SHP77 treated with DMSO at 0.1 percent for 48 hours (cell line): ENCODE data around the gene CRYZL1.
A peak's percentile ranks its signal among the peaks of the same experiment; 100 is the strongest.
"Not testable (repeated sequence)": the region's sequence is repeated elsewhere in the genome, so short reads cannot be mapped to it uniquely, and the experiment has no call there.

Experiments
- DNase-seq: peaks from one replicate; lab custom pipeline; 2025; lab: John Stamatoyannopoulos, UW

Gene CRYZL1

DNA sequence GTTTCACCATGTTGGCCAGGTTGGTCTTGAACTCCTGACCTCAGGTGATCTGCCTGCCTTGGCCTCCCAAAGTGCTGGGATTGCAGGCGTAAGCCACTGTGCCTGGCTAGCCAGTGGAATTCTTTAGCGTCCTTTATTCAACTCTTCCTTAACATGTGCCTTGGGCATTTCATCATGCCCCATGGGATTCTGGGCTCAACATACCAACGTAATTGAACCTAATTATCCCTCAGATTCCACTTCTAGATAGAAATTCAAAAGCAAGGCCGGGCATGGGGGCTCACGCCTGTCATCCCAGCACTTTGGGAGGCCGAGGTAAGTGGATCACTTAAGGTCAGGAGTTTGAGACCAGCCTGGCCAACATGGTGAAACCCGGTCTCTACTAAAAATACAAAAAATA, 15.4 kb downstream of the CRYZL1 start:
- not testable (repeated sequence) for DNase-seq

DNA sequence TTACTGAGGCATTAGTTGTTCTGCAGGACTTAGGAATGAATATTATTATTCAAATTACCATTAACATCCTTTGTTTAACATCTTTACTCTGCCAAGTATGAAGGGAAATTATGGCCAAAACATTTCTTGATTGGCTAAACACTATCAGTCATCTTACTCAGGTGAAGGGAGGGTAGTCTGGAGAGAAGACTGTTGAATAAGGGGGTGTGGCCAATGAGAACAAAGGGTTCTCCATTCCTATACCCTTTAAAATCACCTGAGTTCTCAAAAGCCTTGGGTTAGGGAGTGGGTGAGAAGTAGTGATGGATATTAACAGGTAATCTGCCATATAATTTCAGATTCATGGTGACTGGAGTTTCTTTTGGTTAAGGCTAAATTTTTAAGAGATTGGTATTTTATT, 19.3 kb downstream of the CRYZL1 start:
- DNase-seq = no peak

DNA sequence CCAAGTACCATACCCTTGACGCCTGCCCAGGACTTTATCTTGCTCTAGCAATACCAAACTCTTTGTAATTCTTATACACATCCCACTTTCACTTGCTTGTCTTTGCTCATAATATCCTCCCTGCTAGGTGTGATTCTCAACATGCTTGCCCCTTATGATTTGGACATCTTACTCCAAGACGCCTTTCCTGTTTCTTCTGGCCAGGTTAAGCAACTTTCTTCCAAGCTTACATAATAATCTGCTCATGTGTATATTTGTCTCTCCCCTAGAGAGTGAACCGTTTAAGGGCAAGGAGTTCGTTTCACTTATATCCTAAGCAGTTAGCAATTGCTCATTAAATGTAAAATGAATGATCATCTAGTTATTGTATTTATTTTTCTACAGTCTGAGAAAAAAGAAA, 21.8 kb downstream of the CRYZL1 start:
- no peak for DNase-seq

DNA sequence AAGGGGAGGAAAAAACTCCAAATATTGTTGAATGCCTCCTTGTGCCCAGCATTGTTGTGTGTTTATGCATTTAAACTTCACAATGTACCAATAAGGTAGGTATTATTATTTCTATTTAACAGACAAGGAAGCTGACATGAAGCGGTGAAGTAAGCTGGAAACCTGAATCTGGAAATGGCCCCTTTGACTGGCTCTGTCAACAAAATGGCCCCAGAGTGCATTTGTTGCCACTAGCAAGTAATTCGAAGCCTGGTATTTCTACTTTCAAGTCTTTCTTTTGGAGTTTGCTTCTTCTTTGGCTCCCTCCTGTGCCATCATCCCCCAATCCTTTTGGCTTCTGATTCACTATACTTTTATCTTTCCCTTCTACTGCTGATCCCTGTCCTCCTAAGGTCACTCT, 23.1 kb downstream of the CRYZL1 start:
- DNase-seq = no peak

DNA sequence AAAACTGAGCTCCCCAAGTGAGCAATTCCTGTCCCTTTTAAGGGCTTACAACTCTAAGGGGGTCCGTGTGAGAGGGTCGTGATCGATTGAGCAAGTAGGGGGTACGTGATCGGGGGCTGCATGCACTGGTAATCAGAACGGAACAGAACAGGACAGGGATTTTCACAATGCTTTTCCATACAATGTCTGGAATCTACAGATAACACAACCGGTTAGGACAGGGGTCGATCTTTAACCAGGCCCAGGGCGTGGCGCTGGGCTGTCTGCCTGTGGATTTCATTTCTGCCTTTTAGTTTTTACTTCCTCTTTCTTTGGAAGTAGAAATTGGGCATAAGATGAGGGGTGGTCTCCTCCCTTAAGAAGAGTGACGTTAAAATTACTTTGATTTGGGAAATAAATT, 24.0 kb downstream of the CRYZL1 start:
- DNase-seq = not testable (repeated sequence)

DNA sequence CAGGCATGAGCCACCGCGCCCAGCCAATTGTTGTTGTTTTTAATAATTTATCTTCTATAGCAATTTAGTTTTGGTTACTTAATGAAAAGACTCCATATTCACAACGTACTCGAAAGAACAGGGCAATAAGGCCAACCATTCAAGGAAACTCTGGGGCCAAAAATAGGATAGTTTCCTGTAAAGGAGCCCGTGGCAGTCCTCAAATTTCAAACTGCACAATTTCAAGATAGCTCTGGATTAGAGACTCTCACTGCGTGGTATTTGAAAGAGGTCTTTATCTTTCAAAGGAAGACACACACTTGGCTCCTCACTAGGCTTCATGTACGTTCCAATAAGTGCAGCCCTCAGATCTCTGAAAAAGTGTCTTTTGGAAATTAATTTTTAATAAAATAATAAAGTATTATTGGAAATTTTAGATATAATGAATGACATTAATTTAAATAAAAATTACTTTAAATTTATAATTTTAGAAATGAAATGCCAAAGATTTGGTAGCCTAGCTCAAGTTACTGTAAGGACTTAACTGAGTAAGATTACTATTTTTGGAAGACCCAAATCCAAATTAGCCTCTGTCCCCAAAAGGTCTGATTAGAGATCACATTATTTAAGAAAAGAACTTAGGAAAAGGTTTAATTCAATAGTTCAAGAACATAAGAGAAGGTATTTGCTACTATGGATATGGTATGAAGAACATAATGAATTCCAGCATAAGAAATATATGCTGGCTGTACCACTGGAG, 30.4 kb downstream of the CRYZL1 start:
- DNase-seq = no peak

DNA sequence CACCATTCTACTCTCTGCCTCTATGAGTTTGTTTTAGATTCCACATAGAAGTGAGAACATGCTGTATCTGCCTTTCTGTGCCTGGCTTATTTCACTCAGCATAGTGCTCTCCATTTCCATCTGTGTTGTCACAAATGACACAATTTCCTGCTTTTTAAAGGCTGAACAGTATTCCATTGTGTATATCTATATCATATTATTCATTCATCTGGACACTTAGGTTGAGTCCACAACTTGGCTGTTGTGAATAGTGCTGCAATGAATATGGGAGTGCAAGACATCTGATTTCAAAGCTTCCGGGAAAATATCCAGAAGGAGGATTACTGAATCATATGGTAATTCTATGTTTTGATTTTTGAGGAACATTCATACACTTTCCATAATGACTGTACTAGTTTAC, 33.0 kb downstream of the CRYZL1 start:
- no peak for DNase-seq

DNA sequence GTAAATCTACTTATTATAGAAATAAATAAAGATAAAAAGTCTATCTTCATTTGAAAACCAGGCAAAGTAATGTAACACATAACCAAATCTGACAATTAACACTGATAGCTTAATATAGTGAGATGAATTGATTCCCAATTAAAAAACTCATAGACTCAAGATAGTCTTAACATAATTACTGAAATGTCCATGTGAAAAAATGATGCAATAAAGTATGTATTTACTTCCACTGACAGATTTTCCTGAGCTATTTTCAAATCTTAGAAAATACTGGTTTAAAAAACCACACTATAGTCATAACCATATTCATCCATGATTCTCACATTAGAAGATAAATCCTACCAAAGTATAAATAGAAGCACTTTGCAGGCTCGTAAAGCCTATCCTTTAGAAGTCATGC, 43.5 kb downstream of the CRYZL1 start:
- DNase-seq = no peak

DNA sequence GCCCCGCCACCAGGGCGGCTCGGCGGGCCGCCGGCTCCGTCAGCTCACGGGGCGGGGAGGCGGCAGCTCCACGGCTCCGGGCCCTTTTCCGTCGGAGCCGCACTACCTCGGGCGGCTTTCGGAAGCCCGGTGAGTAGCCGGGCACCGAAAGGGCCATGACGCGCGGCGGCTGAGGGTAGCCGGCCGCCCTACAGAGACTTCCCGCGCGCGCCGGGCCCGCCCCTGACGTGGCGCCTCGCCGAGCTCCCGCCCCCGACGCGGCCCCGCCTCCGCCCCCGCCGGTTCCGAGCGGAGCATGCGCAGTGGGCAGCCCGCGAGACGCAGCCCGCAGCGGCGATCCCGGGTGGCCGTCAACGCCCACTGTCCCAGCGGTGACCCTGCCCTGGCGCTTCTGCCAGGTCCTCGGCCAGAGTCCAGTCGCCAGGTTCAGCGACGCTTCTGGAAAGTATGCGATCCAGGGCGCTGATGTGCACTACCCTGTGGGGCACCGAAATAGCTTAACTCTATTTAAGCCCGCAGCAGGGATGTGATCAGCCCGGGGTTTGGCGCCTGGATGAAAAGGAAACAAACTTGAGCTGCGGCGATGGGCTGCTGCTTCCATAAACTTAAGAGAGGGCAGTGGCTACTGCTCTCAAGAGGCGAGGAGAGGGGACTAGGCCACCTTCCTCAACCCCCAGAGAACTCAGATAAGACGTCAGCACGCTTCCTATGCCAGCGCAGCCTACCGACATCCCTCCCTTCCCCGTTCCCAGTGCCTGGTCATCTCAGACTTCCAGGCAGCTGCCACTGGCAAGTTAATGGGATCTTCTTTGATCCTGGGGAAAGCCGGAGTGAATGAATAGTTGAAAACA, 52.8 kb downstream of the CRYZL1 start, which contains the start of gene DONSON:
Gene DONSON, minus strand, starts transcription at position 200 of the 851 bp plus-strand sequence. Its CDS starts 43 bp downstream, at position 157.
- DNase-seq = peak; percentile 53

DNA sequence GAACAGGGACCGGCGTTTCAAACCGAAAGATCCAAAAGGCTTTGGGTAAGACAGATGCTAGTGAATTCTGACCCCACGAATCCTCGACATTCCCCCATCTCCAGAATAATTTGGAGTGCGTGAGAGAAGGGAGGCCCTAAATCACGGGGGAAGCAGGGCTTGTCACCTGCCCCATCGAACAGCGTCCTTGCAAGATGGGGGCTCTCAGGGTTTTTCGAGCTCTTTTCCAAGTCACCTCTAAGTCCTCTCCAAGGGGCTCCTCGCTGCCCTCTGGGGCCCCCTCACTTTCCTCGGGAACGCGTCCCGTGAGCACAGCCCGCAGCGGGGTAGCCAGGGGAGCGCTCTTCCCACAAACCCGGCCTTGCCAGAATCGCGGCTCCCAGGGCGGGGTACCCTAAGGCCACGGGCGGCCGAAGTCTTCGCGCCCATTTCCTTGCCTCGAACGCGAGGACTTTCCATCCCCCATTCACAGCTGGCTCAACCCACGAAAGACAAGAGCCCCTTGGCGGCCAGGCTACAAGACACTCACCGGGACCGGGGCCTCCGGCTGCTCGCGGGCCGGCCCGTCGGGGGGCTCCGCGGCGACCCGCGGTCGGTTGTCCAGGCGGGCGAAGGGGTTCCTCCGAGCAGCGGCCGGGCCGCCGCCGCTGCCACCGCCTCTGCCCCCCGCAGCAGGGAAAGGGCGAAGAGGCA, 53.6 kb downstream of the CRYZL1 start:
- no peak for DNase-seq

DNA sequence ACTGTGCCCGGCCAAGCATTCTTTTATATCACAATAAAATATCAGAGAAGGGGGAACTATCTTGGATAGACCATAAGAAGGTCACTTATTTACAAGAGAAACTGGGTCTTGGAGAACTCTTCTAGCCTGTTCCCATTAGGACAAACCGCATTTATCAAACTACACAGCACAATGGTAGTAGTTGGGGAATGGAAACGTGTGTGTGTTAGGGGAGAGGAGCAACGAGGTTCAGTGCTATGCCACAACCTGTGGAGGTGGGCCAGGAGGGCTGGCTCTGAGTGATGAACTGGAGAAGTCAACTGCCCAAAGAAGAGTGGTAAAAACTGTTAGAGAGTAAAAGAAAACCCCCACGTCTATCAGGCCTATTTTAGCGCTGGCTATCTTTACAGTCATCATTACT, 54.6 kb downstream of the CRYZL1 start:
- no peak for DNase-seq

DNA sequence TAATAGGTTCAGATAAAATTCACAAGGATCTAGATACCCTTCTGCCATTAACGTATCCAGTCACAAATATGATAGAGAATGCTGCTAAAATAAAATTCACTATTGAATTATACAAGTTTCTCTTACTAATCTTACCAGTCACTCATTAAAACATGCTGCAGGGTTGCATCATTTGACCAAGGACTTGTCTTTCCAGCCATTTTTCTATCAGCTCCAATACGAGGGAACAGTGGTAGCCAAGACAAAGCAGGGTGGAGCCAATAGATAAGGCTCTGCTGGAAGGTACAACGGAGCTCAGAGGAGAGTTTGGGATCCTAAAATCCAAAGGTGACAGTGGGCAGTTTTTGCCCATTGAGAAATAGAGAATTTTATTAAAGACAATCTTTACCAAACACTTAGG, 57.1 kb downstream of the CRYZL1 start:
- DNase-seq = no peak

DNA sequence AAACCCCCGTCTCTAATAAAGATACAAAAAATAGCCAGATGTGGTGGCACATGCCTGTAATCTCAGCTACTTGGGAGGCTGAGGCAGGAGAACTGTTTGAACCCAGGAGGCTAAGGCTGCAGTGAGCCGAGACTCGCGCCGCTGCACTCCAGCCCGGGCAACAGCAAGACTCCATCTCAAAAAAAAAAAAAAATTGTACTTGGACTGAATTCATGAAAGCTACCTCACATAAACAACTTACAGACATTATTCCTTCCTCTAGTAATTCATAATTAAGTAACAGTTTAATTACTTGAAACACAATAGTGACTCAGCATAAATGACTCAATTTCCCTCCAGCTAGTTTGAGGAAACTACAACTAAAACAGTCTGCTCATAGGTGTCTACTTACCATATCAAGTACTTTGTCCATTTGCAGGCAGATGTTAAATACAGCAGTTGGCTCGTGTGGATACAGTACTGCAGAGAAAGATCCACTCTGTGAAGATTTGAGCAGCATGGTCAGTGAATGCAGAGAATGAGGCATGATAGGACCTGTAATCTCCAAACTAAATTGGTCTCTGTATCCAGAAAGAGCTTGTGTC, 62.5 kb downstream of the CRYZL1 start:
- DNase-seq = no peak

DNA sequence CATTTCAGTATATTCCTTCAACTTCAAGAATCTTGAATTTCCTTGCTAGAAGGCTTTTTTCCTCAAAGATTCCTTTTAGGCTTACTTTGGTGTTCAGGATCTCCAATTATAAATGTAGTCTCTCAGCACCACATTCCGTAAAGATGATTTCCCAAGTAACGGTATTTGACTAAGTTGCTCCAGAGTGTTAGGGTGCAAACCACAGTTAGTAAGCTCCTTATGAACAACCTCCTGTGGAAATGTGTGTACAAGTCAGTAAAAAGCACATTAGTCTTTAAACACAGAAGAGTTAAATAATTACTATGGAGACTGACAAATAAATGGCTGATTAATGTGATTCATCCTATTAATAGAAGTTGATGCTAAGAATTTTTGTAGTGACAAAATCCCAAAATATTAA, 63.3 kb downstream of the CRYZL1 start:
- no peak for DNase-seq

DNA sequence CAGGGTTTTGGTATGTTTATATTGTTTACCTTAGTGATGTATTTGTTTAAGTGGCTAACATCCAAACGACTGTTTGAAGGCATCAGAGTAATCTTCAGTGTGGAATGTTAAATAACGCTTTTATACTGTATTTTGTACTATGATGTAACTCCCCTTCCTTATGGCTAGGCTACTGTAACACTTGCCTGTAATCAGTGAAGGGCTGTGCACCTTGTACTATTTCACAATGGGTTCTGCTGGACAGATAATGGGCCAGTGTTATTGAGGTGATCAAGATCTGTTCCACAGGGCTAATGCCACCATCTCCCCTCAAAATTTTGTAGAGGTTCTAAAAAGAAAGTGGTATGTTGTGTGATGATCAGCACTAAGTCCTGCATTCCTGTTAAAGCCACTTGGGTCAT, 64.8 kb downstream of the CRYZL1 start:
- DNase-seq = not testable (repeated sequence)

DNA sequence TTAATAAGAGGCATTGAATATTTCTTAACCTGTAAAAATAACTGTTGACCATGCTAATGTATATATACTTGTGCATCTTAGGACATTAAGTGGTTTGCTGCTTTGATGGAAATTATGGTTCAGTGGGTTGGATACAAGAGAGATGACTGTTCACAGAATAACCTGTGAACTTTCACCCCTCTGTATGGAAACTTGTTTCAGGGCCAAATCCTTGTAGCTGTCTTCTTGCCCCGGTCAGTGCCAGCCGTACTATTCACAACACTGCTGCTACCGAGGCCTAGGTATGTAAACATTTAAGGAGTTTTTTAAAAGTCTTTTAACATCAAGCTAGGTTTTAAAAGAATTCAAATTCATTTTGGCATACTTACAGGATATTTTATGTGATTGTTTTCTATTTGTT, 69.2 kb downstream of the CRYZL1 start:
- no peak for DNase-seq

DNA sequence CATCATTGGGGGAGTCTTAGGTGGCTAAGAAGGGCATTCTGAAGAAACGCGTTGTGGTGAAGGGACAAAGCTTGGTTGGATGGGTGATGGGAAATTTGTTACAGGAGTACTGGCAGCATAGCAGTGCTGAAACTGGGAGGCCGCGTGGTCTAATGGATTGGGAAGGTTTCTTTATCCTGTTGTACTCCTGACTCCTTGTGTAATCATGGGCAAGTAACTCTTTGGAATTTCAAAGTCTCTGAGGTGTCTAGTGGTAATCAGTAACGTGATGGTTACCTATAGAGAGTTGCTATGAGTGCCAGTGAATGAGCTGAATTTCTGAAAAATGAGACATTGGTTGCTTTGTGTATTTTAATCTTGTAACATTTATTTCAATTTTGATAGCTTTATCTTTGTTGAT, 71.5 kb downstream of the CRYZL1 start:
- DNase-seq = no peak

DNA sequence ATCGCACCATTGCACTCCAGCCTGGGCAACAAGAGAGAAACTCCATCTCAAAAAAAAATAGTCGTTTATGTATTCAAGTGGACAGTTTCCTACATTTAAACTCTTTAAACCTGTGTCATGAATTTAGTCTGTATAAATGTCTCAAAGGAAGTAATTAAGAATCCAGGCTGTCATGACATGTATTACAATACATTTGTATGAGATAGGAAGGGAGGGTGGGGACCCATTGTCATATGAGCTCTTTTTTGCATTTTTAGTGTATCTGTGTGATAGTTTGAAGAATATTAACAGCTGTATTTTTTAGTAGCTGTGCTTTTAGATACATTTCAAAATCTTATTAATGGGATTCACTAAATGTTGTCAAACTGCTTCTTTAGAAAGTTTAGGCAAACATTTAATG, 73.1 kb downstream of the CRYZL1 start:
- DNase-seq = no peak

DNA sequence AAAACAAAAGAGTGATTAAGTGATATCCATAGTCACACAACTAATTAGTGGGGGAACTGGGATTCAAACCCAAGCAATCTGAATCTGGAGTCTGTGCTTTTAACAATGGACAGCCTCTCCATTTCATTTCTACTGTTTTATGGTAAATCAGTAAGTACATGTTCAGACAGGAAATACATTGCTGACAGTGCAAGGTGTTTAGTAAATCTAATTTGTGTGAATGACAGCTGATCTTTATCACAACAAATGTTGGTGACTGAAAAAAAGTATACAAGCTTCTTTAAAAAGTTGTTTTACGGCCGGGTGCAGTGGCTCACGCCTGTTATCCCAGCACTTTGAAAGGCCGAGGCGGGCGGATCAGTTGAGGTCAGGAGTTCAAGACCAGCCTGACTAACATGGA, 73.6 kb downstream of the CRYZL1 start:
- DNase-seq = no peak

DNA sequence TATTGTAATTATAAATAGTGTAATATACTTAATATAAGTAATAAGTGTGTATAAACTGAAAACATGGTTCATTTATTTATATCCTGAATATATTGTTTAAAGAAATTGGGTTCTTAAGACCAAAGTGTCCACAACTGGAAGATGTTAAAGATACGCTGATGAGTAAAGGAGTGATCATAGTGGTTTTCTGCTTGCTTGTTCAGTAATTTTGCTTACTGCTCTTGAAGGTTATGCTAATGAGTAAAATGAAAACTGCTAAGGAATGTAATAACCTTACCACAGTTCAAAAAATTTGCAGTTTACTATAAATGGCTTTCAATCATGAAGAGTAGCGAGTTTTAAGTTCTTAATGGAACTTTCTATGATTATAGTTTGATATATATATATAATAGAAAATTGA, 75.0 kb downstream of the CRYZL1 start:
- no peak for DNase-seq

DNA sequence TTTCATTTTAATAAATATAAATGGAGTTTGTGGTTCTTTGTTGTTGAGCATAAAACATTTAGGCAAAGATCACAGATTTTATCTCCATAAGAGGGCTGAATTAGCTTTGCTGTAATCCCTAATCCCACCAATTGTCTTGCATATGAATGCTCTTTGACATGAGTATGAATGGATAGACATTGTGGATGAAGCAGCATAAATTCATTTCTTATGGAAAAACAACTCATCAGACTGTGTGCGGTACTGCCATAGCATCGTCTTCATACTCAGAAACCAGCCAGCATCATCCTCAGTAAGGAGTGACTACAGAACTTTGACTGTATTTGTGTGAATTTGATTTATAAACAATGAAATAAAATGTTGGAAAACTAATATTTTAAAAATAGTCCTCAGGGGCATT, 79.2 kb downstream of the CRYZL1 start:
- DNase-seq = no peak

DNA sequence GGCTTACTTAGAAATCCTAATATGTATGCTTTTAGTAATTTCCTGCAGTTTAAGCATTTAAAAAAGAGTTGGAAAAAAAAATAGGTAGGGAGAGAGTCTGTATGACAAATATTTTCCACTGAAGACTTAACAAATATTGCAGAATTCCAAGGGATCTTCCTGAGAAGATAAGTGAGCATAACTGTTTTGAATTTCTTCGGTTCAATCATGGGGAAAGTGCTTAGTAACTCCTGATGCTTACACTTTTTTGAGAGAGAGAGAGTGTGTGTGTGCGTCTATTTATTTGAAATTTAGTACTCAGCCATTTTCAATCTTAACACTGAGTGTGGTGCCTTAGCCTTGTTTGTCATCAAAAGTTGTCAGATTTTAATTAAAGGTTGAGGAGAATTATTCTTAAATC, 80.2 kb downstream of the CRYZL1 start:
- no peak for DNase-seq
